A549 (cell line): ENCODE data around the gene METTL1.

ENCODE experiments used
- CEBPB ChIP-seq, 2 experiments: fragments of >200 bp in 1 of 2; sonication (Bioruptor Twin) in 1 of 2; formaldehyde crosslinking in 1 of 2; IDR thresholded peaks; 2 replicates each; pipeline ENCODE4 v1.6.1; 2012 to 2016
- CTCF ChIP-seq: fragments of >200 bp; sonication (Bioruptor Twin); formaldehyde crosslinking; IDR thresholded peaks from 3 replicates; pipeline ENCODE4 v1.5.1; 2016
- HEYL ChIP-seq: fragments of 250-450 bp; sonication (Bioruptor Pico); IDR thresholded peaks from 2 replicates; pipeline ENCODE4 v1.8.0; 2021; ENCODE audit warnings: mild to moderate bottlenecking, moderate library complexity
- POLR2A ChIP-seq: IDR thresholded peaks from 2 replicates; pipeline ENCODE4 v1.6.1; 2012; ENCODE audit warnings: mild to moderate bottlenecking, low read length
- RCOR1 ChIP-seq: fragments of 150-350 bp; IDR thresholded peaks from 2 replicates; pipeline ENCODE4 v1.6.1; 2014; ENCODE audit warnings: antibody characterized with exemption, low read length, low read depth
- SMC3 ChIP-seq: fragments of >200 bp; sonication (Bioruptor Twin); formaldehyde crosslinking; IDR thresholded peaks from 3 replicates; pipeline ENCODE4 v1.6.1; 2018; ENCODE audit warnings: inconsistent platforms
- TF ChIP-seq, protein P1 (sequence below): fragments of 450-650 bp; IDR thresholded peaks from 2 replicates; pipeline ENCODE4 v1.6.1; 2014; ENCODE audit warnings: antibody characterized with exemption

- TF ChIP-seq CEBPB (IDR thresholded peaks at IDR 0.05) (no peak), CTCF (no peak), RCOR1 (no peak), SMC3 (no peak), POLR2A (no peak), HEYL (no peak)
- TF ChIP-seq, protein P1, sequence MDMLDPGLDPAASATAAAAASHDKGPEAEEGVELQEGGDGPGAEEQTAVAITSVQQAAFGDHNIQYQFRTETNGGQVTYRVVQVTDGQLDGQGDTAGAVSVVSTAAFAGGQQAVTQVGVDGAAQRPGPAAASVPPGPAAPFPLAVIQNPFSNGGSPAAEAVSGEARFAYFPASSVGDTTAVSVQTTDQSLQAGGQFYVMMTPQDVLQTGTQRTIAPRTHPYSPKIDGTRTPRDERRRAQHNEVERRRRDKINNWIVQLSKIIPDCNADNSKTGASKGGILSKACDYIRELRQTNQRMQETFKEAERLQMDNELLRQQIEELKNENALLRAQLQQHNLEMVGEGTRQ: no peak
Measured at GRCh38 chr12:57762463-57762862, 9.4 kb downstream of the METTL1 start.
